ENCODE measurements around the gene FAM83E.

- no peak for TF ChIP-seq POLR2AphosphoS5 (IDR thresholded peaks at IDR 0.05; ENCODE audit: low read depth, low read length)
- TF ChIP-seq TAF1 (IDR thresholded peaks at IDR 0.05; ENCODE audit: borderline replicate concordance, low read depth, low read length), result no peak
- TF ChIP-seq POLR2A (IDR thresholded peaks at IDR 0.05; ENCODE audit: low read depth, low read length), result no peak
These were observed 1.6 kb downstream of the FAM83E start for GRCh38 chr19:48613024-48613851.

Data from GM12892 (cell line).